Activated CD4-positive, alpha-beta T cell treated with anti-CD3 and anti-CD28 coated beads, Interleukin-2, amount 50 U/mL, for 16 hours (primary cell): Measurements from ENCODE around the gene GPRASP2.

Experiments used
- DNase-seq: peaks from one replicate; pipeline ENCODE4 v3.0.0-alpha.2; 2020

GPRASP2 gene

GRCh38 chrX:102745857-102746584, 33.8 kb downstream of the GPRASP2 start:
- DNase-seq = no peak

- no peak for DNase-seq
Observed at GRCh38 chrX:102765217-102765616, 53.0 kb downstream of the GPRASP2 start.

GRCh38 chrX:102765809-102766208, 53.6 kb downstream of the GPRASP2 start:
- DNase-seq = no peak

- peak; percentile 27 for DNase-seq
Observed at GRCh38 chrX:102767287-102767686, 55.0 kb downstream of the GPRASP2 start.
